ENCODE measurements around the gene GAPVD1. TPM values are rescaled to one million over a fixed set of nuclear protein-coding genes. Genes with fewer than 3 reads are reported as not detected.
A peak's percentile ranks its signal among the peaks of the same experiment; 100 is the strongest.
"Not testable (repeated sequence)": the region's sequence is repeated elsewhere in the genome, so short reads cannot be mapped to it uniquely, and the experiment has no call there.

The GAPVD1 gene
- total RNA-seq, 1 experiment from 2014 or later: 66.2 TPM

DNA sequence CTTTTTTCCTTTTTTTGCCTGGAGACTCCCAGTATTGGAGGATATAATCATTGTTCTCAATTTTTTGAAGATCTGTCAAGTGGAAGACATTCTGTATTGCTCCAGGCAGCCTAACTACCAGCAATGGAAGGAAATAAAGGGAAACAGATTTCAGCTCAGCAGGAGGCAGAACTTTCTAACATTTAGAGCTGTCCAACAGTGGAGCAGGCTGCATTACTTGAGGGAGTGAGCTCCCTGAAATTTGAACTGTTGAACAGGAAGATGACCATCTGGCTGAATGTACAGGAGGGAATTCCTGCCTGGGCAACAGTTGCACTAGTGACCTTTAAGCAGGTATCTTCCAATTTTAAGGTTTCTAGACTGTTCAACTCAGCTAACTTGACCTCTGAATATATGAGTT is 1.1 kb upstream of the GAPVD1 start:
- no peaks in the 10 kb centered on the region for H3K9me3 ChIP-seq
- intact Hi-C loops (cut with micrococcal nuclease; ENCODE audit: unreplicated experiment): no loop called here
- TF ChIP-seq CTCF (IDR thresholded peaks at IDR 0.05; ENCODE audit: insufficient read depth in 1 of 2, low read depth in 1 of 2, low read length in 1 of 2, severe bottlenecking in 1 of 2, unreplicated experiment in 1 of 2): no peak
- CTCF ChIA-PET: interaction anchor here (0.6 to 1.7 kb wide), 6 partner anchors 36 to 757 kb away, joined by 3 to 8 read pairs (median 4); no protein-coding TSS in a partner anchor
- POLR2A ChIA-PET: interaction anchor here (0.6 to 3.2 kb wide), 3 partner anchors 13 to 19 kb away, joined by 5 to 22 read pairs (median 9); partner anchors contain the start of gene HSPA5
- no TSS peak for BruUV-seq (replicated peaks)
- peak overlapping the region; percentile 79 for H3K4me3 Mint-ChIP-seq (ENCODE audit: unreplicated experiment)
- H3K36me3 ChIP-seq (ENCODE audit: control insufficient read depth, insufficient read depth, low read length): no peaks in the 10 kb centered on the region
- peaks cover 28% of the 10 kb centered on the region for H3K36me3 Mint-ChIP-seq (ENCODE audit: insufficient read depth, unreplicated experiment)
- H3K4me1 Mint-ChIP-seq (ENCODE audit: low read depth, unreplicated experiment): peaks cover 17% of the 10 kb centered on the region
- no peaks in the 10 kb centered on the region for H3K27me3 Mint-ChIP-seq (ENCODE audit: insufficient read depth, unreplicated experiment)
- H3K4me1 ChIP-seq: 0 out of 2 replicates have a peak, but pooled peaks cover 6% of the 10 kb centered on the region
- peak overlapping the region; percentile 97 for H3K27ac Mint-ChIP-seq (ENCODE audit: unreplicated experiment)
- no peaks in the 10 kb centered on the region for H3K27me3 ChIP-seq (replicated peaks; ENCODE audit: control insufficient read depth, insufficient read depth, low read length)
- no peak overlapping the region for H3K4me3 ChIP-seq (ENCODE audit: low read depth, low read length)
- no peaks in the 10 kb centered on the region for H3K9me3 Mint-ChIP-seq (ENCODE audit: unreplicated experiment)
- DNase-seq: no peak

- DNase-seq: no peak
- no peak for TF ChIP-seq CTCF (IDR thresholded peaks at IDR 0.05; ENCODE audit: insufficient read depth in 1 of 2, low read depth in 1 of 2, low read length in 1 of 2, severe bottlenecking in 1 of 2, unreplicated experiment in 1 of 2)
- Histone ChIP-seq H3K9me3 (no peaks in the 10 kb centered on the region), H3K27me3 (replicated peaks; ENCODE audit: control insufficient read depth, insufficient read depth, low read length) (no peaks in the 10 kb centered on the region), H3K4me1 (0 out of 2 replicates have a peak, but pooled peaks cover 6% of the 10 kb centered on the region), H3K36me3 (ENCODE audit: control insufficient read depth, insufficient read depth, low read length) (no peaks in the 10 kb centered on the region), H3K4me3 (ENCODE audit: low read depth, low read length) (peak overlapping the region; percentile 96)
- no peaks in the 10 kb centered on the region for H3K9me3 Mint-ChIP-seq (ENCODE audit: unreplicated experiment)
- H3K4me1 Mint-ChIP-seq (ENCODE audit: low read depth, unreplicated experiment): peaks cover 17% of the 10 kb centered on the region
- H3K4me3 Mint-ChIP-seq (ENCODE audit: unreplicated experiment): peak overlapping the region; percentile 79
- peak overlapping the region; percentile 97 for H3K27ac Mint-ChIP-seq (ENCODE audit: unreplicated experiment)
- H3K36me3 Mint-ChIP-seq (ENCODE audit: insufficient read depth, unreplicated experiment): peaks cover 45% of the 10 kb centered on the region
- intact Hi-C loops (cut with micrococcal nuclease; ENCODE audit: unreplicated experiment): no loop called here
- POLR2A ChIA-PET: interaction anchor here (0.7 to 3.2 kb wide), 2 partner anchors 10 to 21 kb away, joined by 3 to 22 read pairs; partner anchors contain the start of gene HSPA5
- TSS peak; percentile 50 for BruUV-seq (replicated peaks)
- H3K27me3 Mint-ChIP-seq (ENCODE audit: insufficient read depth, unreplicated experiment): no peaks in the 10 kb centered on the region
- CTCF ChIA-PET: no interaction called here
Measured at GRCh38 chr9:125262294-125262991, 817 bp downstream of the GAPVD1 start.

- H3K27me3 ChIP-seq (replicated peaks; ENCODE audit: control insufficient read depth, insufficient read depth, low read length); H3K9me3 Mint-ChIP-seq (ENCODE audit: unreplicated experiment); H3K9me3 ChIP-seq; H3K4me3 ChIP-seq (ENCODE audit: low read depth, low read length); H3K27ac Mint-ChIP-seq (ENCODE audit: unreplicated experiment); DNase-seq; POLR2A ChIA-PET; H3K4me1 ChIP-seq; H3K36me3 ChIP-seq (ENCODE audit: control insufficient read depth, insufficient read depth, low read length); intact Hi-C loops (cut with micrococcal nuclease; ENCODE audit: unreplicated experiment); H3K27me3 Mint-ChIP-seq (ENCODE audit: insufficient read depth, unreplicated experiment); BruUV-seq (replicated peaks): not testable (repeated sequence)
- CTCF ChIA-PET: interaction anchor here (0.7 kb wide), 1 partner anchor 99 kb away, joined by 3 read pairs; no protein-coding TSS in a partner anchor
- Mint-ChIP-seq H3K4me1 (ENCODE audit: low read depth, unreplicated experiment) (peaks cover 26% of the 10 kb centered on the region), H3K4me3 (ENCODE audit: unreplicated experiment) (peak overlapping the region; percentile 47), H3K36me3 (ENCODE audit: insufficient read depth, unreplicated experiment) (peaks cover 58% of the 10 kb centered on the region)
Measured at GRCh38 chr9:125264068-125264467, 2.4 kb downstream of the GAPVD1 start.
